ENCODE results near the gene SEBOX. TPM values are rescaled to one million over a fixed set of nuclear protein-coding genes. Genes with fewer than 3 reads are reported as not detected.

SEBOX gene
- total and polyA plus RNA-seq, 2 of the 8 experiments (the other 6 are each of a cell fraction or from before 2014, with no cell fraction given) = not detected

GRCh38 chr17:28371245-28372202 lies 6.5 kb upstream of the SEBOX start, which contains the start of gene SARM1 (continued):
- TF ChIP-seq POU5F1 (IDR thresholded peaks at IDR 0.05; ENCODE audit: low read depth, low read length) (no peak), CTBP2 (IDR thresholded peaks at IDR 0.05; ENCODE audit: borderline replicate concordance, insufficient read depth, insufficient read length, low read length) (no peak), BACH1 (IDR thresholded peaks at IDR 0.05; ENCODE audit: low read length) (no peak), FOSL1 (IDR thresholded peaks at IDR 0.05; ENCODE audit: insufficient read depth, low read depth, low read length) (no peak), ASH2L (IDR thresholded peaks at IDR 0.05; ENCODE audit: low read length) (no peak), CHD1 (IDR thresholded peaks at IDR 0.05; ENCODE audit: low read depth, low read length) (no peak), KDM1A (IDR thresholded peaks at IDR 0.05; ENCODE audit: borderline replicate concordance, low read length) (no peak), JUN (IDR thresholded peaks at IDR 0.05; ENCODE audit: low read depth, low read length) (no peak), POLR2A (IDR thresholded peaks at IDR 0.05; ENCODE audit: control extremely low read depth in 1 of 2, low read depth in 2 of 2, low read length in 2 of 2) (no peak), SRF (IDR thresholded peaks at IDR 0.05; ENCODE audit: low read depth, low read length) (no peak), CBX5 (IDR thresholded peaks at IDR 0.05; ENCODE audit: low read depth, low read length) (no peak), RBBP5 (IDR thresholded peaks at IDR 0.05; ENCODE audit: borderline replicate concordance, low read depth, low read length) (no peak; the same call in 1 of the 2 replicates)
